ENCODE measurements around the gene MYO1D. TPM values are rescaled to one million over a fixed set of nuclear protein-coding genes. Genes with fewer than 3 reads are reported as not detected.

The MYO1D gene
- total RNA-seq, 1 experiment from 2014 or later, result 40.8 TPM

DNA sequence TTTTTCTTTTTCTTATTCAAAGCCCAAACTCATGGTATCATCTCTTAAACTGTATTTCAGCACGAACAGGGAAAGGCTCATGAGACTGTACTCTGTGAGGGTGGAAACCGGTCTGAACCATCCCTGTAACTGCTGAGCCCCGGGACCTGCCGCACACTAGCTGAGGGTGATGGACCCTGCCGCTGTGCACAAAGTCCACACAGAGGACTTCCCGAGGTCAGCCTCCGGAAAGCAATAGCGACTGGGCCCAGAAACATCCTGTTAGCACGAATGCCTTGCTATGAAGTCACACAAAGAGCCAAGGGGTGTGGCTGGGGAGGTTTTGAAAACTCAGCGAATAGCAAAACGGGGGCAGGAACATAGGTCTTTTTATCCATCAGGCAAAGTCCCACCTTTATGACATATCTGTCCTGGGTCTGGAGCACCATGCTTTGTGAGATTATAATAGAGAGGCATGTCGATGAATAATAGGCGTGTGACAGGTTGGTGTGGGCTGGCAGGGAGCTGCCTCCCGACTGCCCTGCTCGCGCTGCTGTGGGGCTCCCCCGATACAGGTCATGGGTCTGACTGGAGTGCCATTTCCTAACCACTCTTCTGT, 356.7 kb downstream of the MYO1D start:
- Histone ChIP-seq H3K27ac (no peak overlapping the region), H3F3A (ENCODE audit: insufficient read depth, low read depth) (no peaks in the 10 kb centered on the region), H3K79me2 (ENCODE audit: low read depth) (no peaks in the 10 kb centered on the region)

GRCh38 chr17:32519228-32520103, 357.5 kb downstream of the MYO1D start:
- DNase-seq, result peak in 1 of 2 experiments; percentile 56
- CTCF ChIA-PET, result interaction anchor here (0.5 to 0.7 kb wide), 4 partner anchors 10 to 277 kb away, joined by 3 to 18 read pairs (median 8); no protein-coding TSS in a partner anchor
- H3K27ac ChIP-seq, result no peak overlapping the region

More for the DNA sequence above, 356.7 kb downstream of the MYO1D start:
- DNase-seq, result no peak
- no peaks in the 10 kb centered on the region for H3K36me3 ChIP-seq (ENCODE audit: low read depth)
- no peaks in the 10 kb centered on the region for H3K9me3 ChIP-seq (ENCODE audit: insufficient read depth, low read depth)
- peak overlapping the region; percentile 79 for H2AFZ ChIP-seq
- ChIA-PET CTCF (interaction anchor here (0.5 to 0.7 kb wide), 4 partner anchors 11 to 276 kb away, joined by 3 to 18 read pairs (median 8); no protein-coding TSS in a partner anchor), POLR2A (ENCODE audit: unreplicated experiment) (no interaction called here)
- no peaks in the 10 kb centered on the region for H4K20me1 ChIP-seq (ENCODE audit: insufficient read depth)
- no peaks in the 10 kb centered on the region for H3K9me2 ChIP-seq (ENCODE audit: insufficient read depth)
- H3K27me3 ChIP-seq (ENCODE audit: insufficient read depth, low read depth), result no peaks in the 10 kb centered on the region
- intact Hi-C loops (cut with micrococcal nuclease; ENCODE audit: unreplicated experiment), result no loop called here
- H3K4me2 ChIP-seq, result peak overlapping the region; percentile 77
- BruUV-seq (replicated peaks), result no TSS peak
- H3K4me1 ChIP-seq (replicated peaks; ENCODE audit: insufficient read depth), result 0 out of 2 replicates have a peak, but pooled peaks cover 4% of the 10 kb centered on the region
- peak overlapping the region; percentile 56; the same call in 1 of the 2 replicates for H3K4me3 ChIP-seq
- TF ChIP-seq CTCF (conservative IDR thresholded peaks at IDR 0.05) (no peak), EZH2 (IDR thresholded peaks at IDR 0.05; ENCODE audit: low read depth) (no peak)

More at GRCh38 chr17:32519228-32520103, 357.5 kb downstream of the MYO1D start:
- H3K4me3 ChIP-seq, result peak overlapping the region; percentile 56
- H3F3A ChIP-seq (ENCODE audit: insufficient read depth, low read depth), result no peaks in the 10 kb centered on the region
- no TSS peak for BruUV-seq (replicated peaks)
- intact Hi-C loops (cut with micrococcal nuclease; ENCODE audit: unreplicated experiment), result no loop called here
- no peaks in the 10 kb centered on the region for H3K79me2 ChIP-seq (ENCODE audit: low read depth)
- peak overlapping the region; percentile 77 for H3K4me2 ChIP-seq
- 0 out of 2 replicates have a peak, but pooled peaks cover 4% of the 10 kb centered on the region for H3K4me1 ChIP-seq (replicated peaks; ENCODE audit: insufficient read depth)
- POLR2A ChIA-PET (ENCODE audit: unreplicated experiment), result no interaction called here
- no peak for TF ChIP-seq EZH2 (IDR thresholded peaks at IDR 0.05; ENCODE audit: low read depth)
- no peak for TF ChIP-seq CTCF (conservative IDR thresholded peaks at IDR 0.05)
- no peaks in the 10 kb centered on the region for H4K20me1 ChIP-seq (ENCODE audit: insufficient read depth)
- H3K9me2 ChIP-seq (ENCODE audit: insufficient read depth), result no peaks in the 10 kb centered on the region
- no peaks in the 10 kb centered on the region for H3K9me3 ChIP-seq (ENCODE audit: insufficient read depth, low read depth)
- no peaks in the 10 kb centered on the region for H3K36me3 ChIP-seq (ENCODE audit: low read depth)
- H3K27me3 ChIP-seq (ENCODE audit: insufficient read depth, low read depth), result no peaks in the 10 kb centered on the region
- peak overlapping the region; percentile 79 for H2AFZ ChIP-seq
